ENCODE results near the gene FFAR3. TPM values are rescaled to one million over a fixed set of nuclear protein-coding genes. Genes with fewer than 3 reads are reported as not detected.

Gene FFAR3
- total and polyA plus RNA-seq, 2 donors (not counting 3 experiments of a cell fraction or from before 2014, with no cell fraction given) = not detected

DNA sequence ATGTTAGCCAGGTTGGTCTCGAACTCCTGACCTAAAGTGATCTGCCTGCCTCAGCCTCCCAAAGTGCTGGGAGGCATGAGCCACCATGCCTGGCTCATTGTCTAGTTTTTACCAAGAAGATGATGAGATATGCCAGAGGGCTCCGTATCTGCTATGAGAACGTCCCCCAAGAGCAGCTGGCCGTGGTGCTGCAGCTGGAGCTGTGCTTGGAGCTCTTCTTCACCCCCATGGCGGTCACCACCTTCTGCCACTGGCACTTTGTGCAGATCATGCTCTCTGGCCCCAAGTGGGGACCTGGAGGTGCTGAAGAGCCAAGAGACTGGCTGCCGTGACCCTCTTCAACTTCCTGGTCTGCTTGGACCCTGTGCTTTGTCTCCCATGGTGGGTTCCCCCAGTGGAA, 49.4 kb downstream of the FFAR3 start:
- no peaks in the 10 kb centered on the region for H3K9me3 ChIP-seq (replicated peaks; ENCODE audit: control insufficient read depth, insufficient read depth, low read length)
- TF ChIP-seq, protein P1, sequence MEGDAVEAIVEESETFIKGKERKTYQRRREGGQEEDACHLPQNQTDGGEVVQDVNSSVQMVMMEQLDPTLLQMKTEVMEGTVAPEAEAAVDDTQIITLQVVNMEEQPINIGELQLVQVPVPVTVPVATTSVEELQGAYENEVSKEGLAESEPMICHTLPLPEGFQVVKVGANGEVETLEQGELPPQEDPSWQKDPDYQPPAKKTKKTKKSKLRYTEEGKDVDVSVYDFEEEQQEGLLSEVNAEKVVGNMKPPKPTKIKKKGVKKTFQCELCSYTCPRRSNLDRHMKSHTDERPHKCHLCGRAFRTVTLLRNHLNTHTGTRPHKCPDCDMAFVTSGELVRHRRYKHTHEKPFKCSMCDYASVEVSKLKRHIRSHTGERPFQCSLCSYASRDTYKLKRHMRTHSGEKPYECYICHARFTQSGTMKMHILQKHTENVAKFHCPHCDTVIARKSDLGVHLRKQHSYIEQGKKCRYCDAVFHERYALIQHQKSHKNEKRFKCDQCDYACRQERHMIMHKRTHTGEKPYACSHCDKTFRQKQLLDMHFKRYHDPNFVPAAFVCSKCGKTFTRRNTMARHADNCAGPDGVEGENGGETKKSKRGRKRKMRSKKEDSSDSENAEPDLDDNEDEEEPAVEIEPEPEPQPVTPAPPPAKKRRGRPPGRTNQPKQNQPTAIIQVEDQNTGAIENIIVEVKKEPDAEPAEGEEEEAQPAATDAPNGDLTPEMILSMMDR (IDR thresholded peaks at IDR 0.05; ENCODE audit: extremely low read depth in 1 of 2, insufficient read depth in 1 of 2, low read depth in 1 of 2, low read length in 2 of 2) = no peak
- TF ChIP-seq, protein P2, sequence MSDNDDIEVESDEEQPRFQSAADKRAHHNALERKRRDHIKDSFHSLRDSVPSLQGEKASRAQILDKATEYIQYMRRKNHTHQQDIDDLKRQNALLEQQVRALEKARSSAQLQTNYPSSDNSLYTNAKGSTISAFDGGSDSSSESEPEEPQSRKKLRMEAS (IDR thresholded peaks at IDR 0.05; ENCODE audit: insufficient read depth, insufficient read length) = no peak
- TF ChIP-seq FOS (IDR thresholded peaks at IDR 0.05; ENCODE audit: borderline replicate concordance, insufficient read depth, low read length) (no peak), POLR2AphosphoS5 (IDR thresholded peaks at IDR 0.05; ENCODE audit: insufficient read depth, low read depth, low read length) (no peak), EZH2 (IDR thresholded peaks at IDR 0.05; ENCODE audit: borderline replicate concordance, low read depth, low read length, severe bottlenecking) (no peak), GATA2 (IDR thresholded peaks at IDR 0.05; ENCODE audit: insufficient read depth, insufficient read length, low read depth, low read length) (no peak), MYC (IDR thresholded peaks at IDR 0.05; ENCODE audit: low read depth, low read length) (no peak), POLR2A (IDR thresholded peaks at IDR 0.05; ENCODE audit: low read depth, low read length) (no peak), JUN (IDR thresholded peaks at IDR 0.05; ENCODE audit: borderline replicate concordance, insufficient read depth, insufficient read length, low read depth) (no peak)
- dilution Hi-C loops (cut with MboI; ENCODE audit: extremely low pct_ligation_motif_present, low sequenced_read_pairs) = no loop called here

More for the DNA sequence above, 49.4 kb downstream of the FFAR3 start:
- H3K4me2 ChIP-seq (ENCODE audit: insufficient read depth, low read length) = no peak overlapping the region
- no TSS peak for BruUV-seq (replicated peaks)
- FAIRE-seq (no peak), DNase-seq (ENCODE audit: low read depth, low spot score) (no peak)
- no peaks in the 10 kb centered on the region for H3K27me3 ChIP-seq (ENCODE audit: control insufficient read depth in 2 of 2, insufficient read depth in 2 of 2, low read length in 2 of 2)
- H3K27ac ChIP-seq (ENCODE audit: insufficient read depth, low read depth, low read length) = no peak overlapping the region
- H3K4me1 ChIP-seq (ENCODE audit: control insufficient read depth, extremely low read depth, insufficient read depth, low read length) = no peaks in the 10 kb centered on the region
- intact Hi-C loops (cut with micrococcal nuclease) = no loop called here
- no peak overlapping the region for H3K9ac ChIP-seq (replicated peaks; ENCODE audit: extremely low read depth, insufficient read depth, low read length)
- ChIA-PET CTCF (interaction anchor here (1.6 kb wide), 1 partner anchor 9 kb away, joined by 3 read pairs; no protein-coding TSS in a partner anchor), POLR2A (no interaction called here)
- no peaks in the 10 kb centered on the region for H3K9me1 ChIP-seq (replicated peaks; ENCODE audit: control insufficient read depth, extremely low read depth, insufficient read depth, low read length)
- no peaks in the 10 kb centered on the region for H4K20me1 ChIP-seq (replicated peaks; ENCODE audit: control insufficient read depth, extremely low read depth, insufficient read depth, low read length)
- H3K4me3 ChIP-seq (replicated peaks in 1 of 3; ENCODE audit: insufficient read depth in 1 of 3, low read depth in 1 of 3, low read length in 3 of 3) = no peak overlapping the region
- no peaks in the 10 kb centered on the region for H3K79me2 ChIP-seq (ENCODE audit: control insufficient read depth, insufficient read depth, low read length)
- H2AFZ ChIP-seq (ENCODE audit: low read depth, low read length) = no peak overlapping the region
- no peaks in the 10 kb centered on the region for H3K36me3 ChIP-seq (ENCODE audit: control insufficient read depth in 2 of 2, extremely low read depth in 1 of 2, insufficient read depth in 2 of 2, low read length in 2 of 2)

All from endothelial cell of umbilical vein (primary cell).